Right lobe of liver (tissue), 6 donors: ENCODE measurements around the gene LRRTM2. TPM values are rescaled to one million over a fixed set of nuclear protein-coding genes. Genes with fewer than 3 reads are reported as not detected.

ENCODE experiments used
- ATAC-seq, 4 donors: fragments of 200-7000 bp; cut with Tn5 transposase; one replicate each; pipeline ENCODE4 v1.9.1; 2020; ENCODE audit warnings: mild to moderate bottlenecking in 4 of 4, moderate library complexity in 4 of 4
- DNase-seq, 3 donors: peaks; one replicate each; pipeline ENCODE4 v3.0.0-alpha.2; 2020
- H3K27ac ChIP-seq, 3 donors: fragments of 200-600 bp; one replicate each; pipeline ENCODE4 v1.8.0; 2022
- H3K27me3 ChIP-seq, 2 donors: fragments of 200-600 bp; one replicate each; pipeline ENCODE4 v1.8.0; 2022
- H3K36me3 ChIP-seq, 4 donors: fragments of 200-600 bp; sonication (generic) in 1 of 4; one replicate each; pipeline versions ENCODE4 v1.5.1 to v1.8.0; 2017 to 2022; ENCODE audit warnings: control low read depth in 1 of 4
- H3K4me1 ChIP-seq, 4 donors: fragments of 200-600 bp; sonication (generic) in 1 of 4; one replicate each; pipeline versions ENCODE4 v1.5.1 to v1.8.0; 2017 to 2022; ENCODE audit warnings: control low read depth in 1 of 4
- H3K4me3 ChIP-seq, 3 donors: fragments of 200-600 bp; one replicate each; pipeline ENCODE4 v1.8.0; 2022
- H3K9me3 ChIP-seq, 4 donors: fragments of 200-600 bp; sonication (generic) in 1 of 4; one replicate each; pipeline versions ENCODE4 v1.5.1 to v1.8.0; 2017 to 2022; ENCODE audit warnings: control low read depth in 1 of 4
- CTCF ChIP-seq, 4 donors: fragments of 200-600 bp in 3 of 4; fragments of 450-650 bp in 1 of 4; IDR thresholded peaks; one replicate each; pipeline versions ENCODE4 v1.5.1 to v1.8.0; 2016 to 2022; ENCODE audit warnings: antibody characterized with exemption in 4 of 4, mild to moderate bottlenecking in 2 of 4
- POLR2A ChIP-seq: fragments of 450-650 bp; IDR thresholded peaks from one replicate; pipeline ENCODE4 v1.6.1; 2017; ENCODE audit warnings: antibody characterized with exemption, mild to moderate bottlenecking
- whole genome bisulfite sequencing: methylation state at CpG from one replicate; pipeline ENCODE4 v1.1.6; 2018; ENCODE audit warnings: low coverage, low lambda C conversion rate; ENCODE audit not compliant: insufficient coverage; ENCODE audit errors: missing lambda C conversion rate; 5-methylcytosine and 5-hydroxymethylcytosine counted together
- intact Hi-C, 2 donors: fragments of 100-400 bp; cut with DNase I; formaldehyde crosslinking; loops; one replicate each; pipeline versions ENCODE4 v1.11.2 to v1.14.1; 2022
- total RNA-seq, 6 experiments: library from RNA; depleted of rRNA in 2 of 6; stranded (reverse); fragments of >200 nt in 2 of 6; fragmentation: NEBNext Ultra II Directional in 3 of 6; extraction: Animal tissue kit (Norgen Biotek cat#: 25700) in 3 of 6; gene quantifications; one replicate each; pipeline versions ENCODE4 v1.1.0 to v1.2.4, GENCODE V29; 2016 to 2023
- donor health status: DM: no; HTN: yes; CAD: no.
- donor health status: DM: no; HTN: no; CAD: no.
- donor health status: DM: no; HTN: no; CAD: no.
- donor health status: DM: no; HTN: yes; CAD: no.
- donor health status: DM: no; HTN: yes; CAD: no.

LRRTM2 gene
- total RNA-seq, 6 experiments from 2014 or later = 0.06 to 0.53 (median 0.17) TPM; not detected in 1

GRCh38 chr5:138875552-138875875 is 379 bp upstream of the LRRTM2 start:
- no peaks in the 10 kb centered on the region for H3K36me3 ChIP-seq
- DNase-seq (no peak), ATAC-seq (no peak)
- H3K9me3 ChIP-seq = no peaks in the 10 kb centered on the region
- no peak overlapping the region for H3K27ac ChIP-seq
- H3K4me3 ChIP-seq = no peak overlapping the region
- H3K4me1 ChIP-seq = peaks cover 0 to 6% (median 3%) of the 10 kb centered on the region in 4 donors
- intact Hi-C loops = no loop called here
- H3K27me3 ChIP-seq = no peaks in the 10 kb centered on the region
- TF ChIP-seq POLR2A = no peak
- TF ChIP-seq CTCF (IDR thresholded peaks at IDR 0.05) = no peak
- 76% methylated on average over 2 of the region's 2 CpGs for WGBS

- 78% methylated on average over 3 of the region's 6 CpGs for WGBS
- no peaks in the 10 kb centered on the region for H3K9me3 ChIP-seq
- H3K27me3 ChIP-seq = no peaks in the 10 kb centered on the region
- no peaks in the 10 kb centered on the region for H3K36me3 ChIP-seq
- H3K4me3 ChIP-seq = no peak overlapping the region
- TF ChIP-seq CTCF (IDR thresholded peaks at IDR 0.05) (no peak), POLR2A (no peak)
- ATAC-seq (no peak), DNase-seq (no peak)
- peaks cover 0 to 6% (median 3%) of the 10 kb centered on the region in 4 donors for H3K4me1 ChIP-seq
- H3K27ac ChIP-seq = no peak overlapping the region
- intact Hi-C loops = no loop called here
These were observed 894 bp downstream of the LRRTM2 start for GRCh38 chr5:138874241-138874640.

- Histone ChIP-seq H3K4me3 (no peak overlapping the region), H3K36me3 (no peaks in the 10 kb centered on the region), H3K9me3 (no peaks in the 10 kb centered on the region), H3K4me1 (peaks cover 0 to 6% (median 3%) of the 10 kb centered on the region in 4 donors), H3K27me3 (no peaks in the 10 kb centered on the region), H3K27ac (no peak overlapping the region)
- no peak for TF ChIP-seq POLR2A
- TF ChIP-seq CTCF (IDR thresholded peaks at IDR 0.05) = no peak
- 92% methylated on average over 13 of the region's 17 CpGs for WGBS
- DNase-seq (no peak), ATAC-seq (no peak)
- intact Hi-C loops = no loop called here
These were observed 1.5 kb downstream of the LRRTM2 start for GRCh38 chr5:138873466-138874221.

DNA sequence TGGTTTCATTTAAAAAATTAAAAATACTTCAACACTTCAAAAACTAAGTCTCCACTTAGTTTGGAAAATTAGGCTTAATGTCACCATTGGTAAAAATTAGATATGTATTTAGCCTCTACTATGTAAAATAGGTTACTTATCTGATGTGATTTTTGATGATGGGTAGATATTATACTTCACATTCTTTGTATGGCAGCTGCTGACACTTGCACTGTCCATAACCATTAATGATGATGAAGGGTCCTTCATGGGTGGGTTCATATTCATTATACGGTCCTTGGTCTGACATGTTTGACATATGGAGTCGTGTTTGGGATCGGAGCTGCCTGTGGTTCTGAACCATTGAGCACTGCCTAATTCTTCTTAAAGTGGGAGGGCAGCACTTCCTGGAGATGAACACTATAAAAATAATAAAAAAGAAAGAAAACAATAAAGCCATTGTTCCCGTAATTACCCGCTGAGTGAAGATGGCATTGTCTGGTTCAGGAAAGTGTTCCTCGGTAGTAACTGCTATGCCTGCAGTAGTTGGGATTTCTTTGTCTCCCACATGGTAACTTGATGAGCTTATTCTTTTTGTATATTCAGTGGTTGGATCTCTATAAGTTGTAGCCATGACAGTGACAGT is 2.2 kb downstream of the LRRTM2 start:
- no peak for ATAC-seq
- no peak for DNase-seq
- WGBS = 88% methylated on average over 6 of the region's 6 CpGs
- H3K9me3 ChIP-seq = no peaks in the 10 kb centered on the region
- no peak overlapping the region for H3K27ac ChIP-seq
- no peaks in the 10 kb centered on the region for H3K36me3 ChIP-seq
- H3K4me3 ChIP-seq = no peak overlapping the region
- H3K27me3 ChIP-seq = no peaks in the 10 kb centered on the region
- H3K4me1 ChIP-seq = peaks cover 0 to 9% (median 3%) of the 10 kb centered on the region in 4 donors
- TF ChIP-seq CTCF (IDR thresholded peaks at IDR 0.05) (no peak), POLR2A (no peak)
- intact Hi-C loops = no loop called here
